ENCODE results near the gene PARD3B. TPM values are rescaled to one million over a fixed set of nuclear protein-coding genes. Genes with fewer than 3 reads are reported as not detected.

PARD3B gene
- total and polyA plus RNA-seq, 2 experiments from 2014 or later: 3.5 to 4.4 TPM

DNA sequence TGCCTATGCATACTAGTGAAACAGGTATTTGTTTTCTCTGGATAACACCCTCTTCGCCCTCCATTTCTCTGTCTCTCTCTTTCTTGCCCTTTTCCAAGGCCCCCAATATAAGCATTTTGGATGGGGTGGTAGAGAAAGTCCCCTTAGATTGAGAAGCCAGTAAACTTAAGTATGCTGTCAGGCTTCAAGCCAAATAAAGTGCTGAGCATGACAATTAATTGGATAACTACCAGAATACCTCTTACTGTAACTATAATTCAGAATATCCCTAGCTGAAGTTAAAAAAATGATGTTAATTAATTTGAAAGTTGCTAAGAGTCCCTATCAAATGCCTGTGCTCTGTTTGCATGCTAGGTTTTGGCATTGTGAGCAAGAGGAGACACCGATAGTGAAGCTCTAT lies 324.8 kb downstream of the PARD3B start:
- Histone ChIP-seq H3K27me3 (ENCODE audit: insufficient read depth) (no peaks in the 10 kb centered on the region), H3K4me3 (no peak overlapping the region), H3K79me2 (replicated peaks; ENCODE audit: insufficient read depth) (no peaks in the 10 kb centered on the region), H2AFZ (no peak overlapping the region), H3K9me2 (ENCODE audit: insufficient read depth) (no peaks in the 10 kb centered on the region), H4K20me1 (replicated peaks; ENCODE audit: insufficient read depth) (no peaks in the 10 kb centered on the region), H3K36me3 (ENCODE audit: insufficient read depth) (no peaks in the 10 kb centered on the region), H3F3A (replicated peaks; ENCODE audit: low read depth) (no peaks in the 10 kb centered on the region), H3K27ac (ENCODE audit: low read depth) (no peak overlapping the region), H3K4me1 (ENCODE audit: insufficient read depth) (no peaks in the 10 kb centered on the region), H3K4me2 (no peak overlapping the region)
- peaks cover 8% of the 10 kb centered on the region; the same call in 2 of the 3 replicates for H3K4me1 Mint-ChIP-seq
- H3K4me3 Mint-ChIP-seq: no peak overlapping the region
- no peak for ATAC-seq
- no peak overlapping the region for H3K27ac Mint-ChIP-seq
- no peak for DNase-seq (ENCODE audit: low spot score)
- H3K27me3 Mint-ChIP-seq (ENCODE audit: insufficient read depth, low read depth, poor library complexity): no peaks in the 10 kb centered on the region
- peaks cover 6% of the 10 kb centered on the region; the same call in 1 of the 3 replicates for H3K36me3 Mint-ChIP-seq (ENCODE audit: low read depth)
- peaks cover under 1% of the 10 kb centered on the region; the same call in 1 of the 3 replicates for H3K9me3 Mint-ChIP-seq
- TF ChIP-seq, protein P1, sequence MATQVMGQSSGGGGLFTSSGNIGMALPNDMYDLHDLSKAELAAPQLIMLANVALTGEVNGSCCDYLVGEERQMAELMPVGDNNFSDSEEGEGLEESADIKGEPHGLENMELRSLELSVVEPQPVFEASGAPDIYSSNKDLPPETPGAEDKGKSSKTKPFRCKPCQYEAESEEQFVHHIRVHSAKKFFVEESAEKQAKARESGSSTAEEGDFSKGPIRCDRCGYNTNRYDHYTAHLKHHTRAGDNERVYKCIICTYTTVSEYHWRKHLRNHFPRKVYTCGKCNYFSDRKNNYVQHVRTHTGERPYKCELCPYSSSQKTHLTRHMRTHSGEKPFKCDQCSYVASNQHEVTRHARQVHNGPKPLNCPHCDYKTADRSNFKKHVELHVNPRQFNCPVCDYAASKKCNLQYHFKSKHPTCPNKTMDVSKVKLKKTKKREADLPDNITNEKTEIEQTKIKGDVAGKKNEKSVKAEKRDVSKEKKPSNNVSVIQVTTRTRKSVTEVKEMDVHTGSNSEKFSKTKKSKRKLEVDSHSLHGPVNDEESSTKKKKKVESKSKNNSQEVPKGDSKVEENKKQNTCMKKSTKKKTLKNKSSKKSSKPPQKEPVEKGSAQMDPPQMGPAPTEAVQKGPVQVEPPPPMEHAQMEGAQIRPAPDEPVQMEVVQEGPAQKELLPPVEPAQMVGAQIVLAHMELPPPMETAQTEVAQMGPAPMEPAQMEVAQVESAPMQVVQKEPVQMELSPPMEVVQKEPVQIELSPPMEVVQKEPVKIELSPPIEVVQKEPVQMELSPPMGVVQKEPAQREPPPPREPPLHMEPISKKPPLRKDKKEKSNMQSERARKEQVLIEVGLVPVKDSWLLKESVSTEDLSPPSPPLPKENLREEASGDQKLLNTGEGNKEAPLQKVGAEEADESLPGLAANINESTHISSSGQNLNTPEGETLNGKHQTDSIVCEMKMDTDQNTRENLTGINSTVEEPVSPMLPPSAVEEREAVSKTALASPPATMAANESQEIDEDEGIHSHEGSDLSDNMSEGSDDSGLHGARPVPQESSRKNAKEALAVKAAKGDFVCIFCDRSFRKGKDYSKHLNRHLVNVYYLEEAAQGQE (IDR thresholded peaks at IDR 0.05; ENCODE audit: unreplicated experiment): no peak
- TF ChIP-seq ZNF331 (CRISPR knock-in tag; IDR thresholded peaks at IDR 0.05; ENCODE audit: low read depth) (no peak), POLR2AphosphoS5 (IDR thresholded peaks at IDR 0.05; ENCODE audit: low read depth) (no peak), CREB1 (CRISPR knock-in tag; IDR thresholded peaks at IDR 0.05; ENCODE audit: low read depth) (no peak)
- TF ChIP-seq, protein P2, sequence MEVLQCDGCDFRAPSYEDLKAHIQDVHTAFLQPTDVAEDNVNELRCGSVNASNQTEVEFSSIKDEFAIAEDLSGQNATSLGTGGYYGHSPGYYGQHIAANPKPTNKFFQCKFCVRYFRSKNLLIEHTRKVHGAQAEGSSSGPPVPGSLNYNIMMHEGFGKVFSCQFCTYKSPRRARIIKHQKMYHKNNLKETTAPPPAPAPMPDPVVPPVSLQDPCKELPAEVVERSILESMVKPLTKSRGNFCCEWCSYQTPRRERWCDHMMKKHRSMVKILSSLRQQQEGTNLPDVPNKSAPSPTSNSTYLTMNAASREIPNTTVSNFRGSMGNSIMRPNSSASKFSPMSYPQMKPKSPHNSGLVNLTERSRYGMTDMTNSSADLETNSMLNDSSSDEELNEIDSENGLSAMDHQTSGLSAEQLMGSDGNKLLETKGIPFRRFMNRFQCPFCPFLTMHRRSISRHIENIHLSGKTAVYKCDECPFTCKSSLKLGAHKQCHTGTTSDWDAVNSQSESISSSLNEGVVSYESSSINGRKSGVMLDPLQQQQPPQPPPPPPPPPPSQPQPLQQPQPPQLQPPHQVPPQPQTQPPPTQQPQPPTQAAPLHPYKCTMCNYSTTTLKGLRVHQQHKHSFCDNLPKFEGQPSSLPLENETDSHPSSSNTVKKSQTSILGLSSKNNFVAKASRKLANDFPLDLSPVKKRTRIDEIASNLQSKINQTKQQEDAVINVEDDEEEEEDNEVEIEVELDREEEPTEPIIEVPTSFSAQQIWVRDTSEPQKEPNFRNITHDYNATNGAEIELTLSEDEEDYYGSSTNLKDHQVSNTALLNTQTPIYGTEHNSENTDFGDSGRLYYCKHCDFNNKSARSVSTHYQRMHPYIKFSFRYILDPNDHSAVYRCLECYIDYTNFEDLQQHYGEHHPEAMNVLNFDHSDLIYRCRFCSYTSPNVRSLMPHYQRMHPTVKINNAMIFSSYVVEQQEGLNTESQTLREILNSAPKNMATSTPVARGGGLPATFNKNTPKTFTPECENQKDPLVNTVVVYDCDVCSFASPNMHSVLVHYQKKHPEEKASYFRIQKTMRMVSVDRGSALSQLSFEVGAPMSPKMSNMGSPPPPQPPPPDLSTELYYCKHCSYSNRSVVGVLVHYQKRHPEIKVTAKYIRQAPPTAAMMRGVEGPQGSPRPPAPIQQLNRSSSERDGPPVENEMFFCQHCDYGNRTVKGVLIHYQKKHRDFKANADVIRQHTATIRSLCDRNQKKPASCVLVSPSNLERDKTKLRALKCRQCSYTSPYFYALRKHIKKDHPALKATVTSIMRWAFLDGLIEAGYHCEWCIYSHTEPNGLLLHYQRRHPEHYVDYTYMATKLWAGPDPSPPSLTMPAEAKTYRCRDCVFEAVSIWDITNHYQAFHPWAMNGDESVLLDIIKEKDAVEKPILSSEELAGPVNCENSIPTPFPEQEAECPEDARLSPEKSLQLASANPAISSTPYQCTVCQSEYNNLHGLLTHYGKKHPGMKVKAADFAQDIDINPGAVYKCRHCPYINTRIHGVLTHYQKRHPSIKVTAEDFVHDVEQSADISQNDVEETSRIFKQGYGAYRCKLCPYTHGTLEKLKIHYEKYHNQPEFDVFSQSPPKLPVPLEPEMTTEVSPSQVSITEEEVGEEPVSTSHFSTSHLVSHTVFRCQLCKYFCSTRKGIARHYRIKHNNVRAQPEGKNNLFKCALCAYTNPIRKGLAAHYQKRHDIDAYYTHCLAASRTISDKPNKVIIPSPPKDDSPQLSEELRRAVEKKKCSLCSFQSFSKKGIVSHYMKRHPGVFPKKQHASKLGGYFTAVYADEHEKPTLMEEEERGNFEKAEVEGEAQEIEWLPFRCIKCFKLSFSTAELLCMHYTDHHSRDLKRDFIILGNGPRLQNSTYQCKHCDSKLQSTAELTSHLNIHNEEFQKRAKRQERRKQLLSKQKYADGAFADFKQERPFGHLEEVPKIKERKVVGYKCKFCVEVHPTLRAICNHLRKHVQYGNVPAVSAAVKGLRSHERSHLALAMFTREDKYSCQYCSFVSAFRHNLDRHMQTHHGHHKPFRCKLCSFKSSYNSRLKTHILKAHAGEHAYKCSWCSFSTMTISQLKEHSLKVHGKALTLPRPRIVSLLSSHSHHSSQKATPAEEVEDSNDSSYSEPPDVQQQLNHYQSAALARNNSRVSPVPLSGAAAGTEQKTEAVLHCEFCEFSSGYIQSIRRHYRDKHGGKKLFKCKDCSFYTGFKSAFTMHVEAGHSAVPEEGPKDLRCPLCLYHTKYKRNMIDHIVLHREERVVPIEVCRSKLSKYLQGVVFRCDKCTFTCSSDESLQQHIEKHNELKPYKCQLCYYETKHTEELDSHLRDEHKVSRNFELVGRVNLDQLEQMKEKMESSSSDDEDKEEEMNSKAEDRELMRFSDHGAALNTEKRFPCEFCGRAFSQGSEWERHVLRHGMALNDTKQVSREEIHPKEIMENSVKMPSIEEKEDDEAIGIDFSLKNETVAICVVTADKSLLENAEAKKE (CRISPR knock-in tag; IDR thresholded peaks at IDR 0.05): no peak
